IPS DF 6.9 (cell line): ENCODE data around the gene TOGARAM1.

Experiments used
- DNase-seq: peaks from one replicate; pipeline ENCODE4 v3.0.0-alpha.2; 2013; ENCODE audit warnings: low read depth, low spot score
- H3K27ac ChIP-seq: one replicate; pipeline ENCODE4 v1.5.1; 2013; ENCODE audit warnings: low read length, control low read depth
- H3K27me3 ChIP-seq: 2 replicates; pipeline ENCODE4 v1.6.1; 2013; ENCODE audit warnings: mild to moderate bottlenecking, low read length; ENCODE audit not compliant: control insufficient read depth, insufficient read depth
- H3K36me3 ChIP-seq: 2 replicates; pipeline ENCODE4 v1.6.1; 2013; ENCODE audit warnings: low read length; ENCODE audit not compliant: control insufficient read depth, insufficient read depth
- H3K4me1 ChIP-seq: 2 replicates; pipeline ENCODE4 v1.6.1; 2013; ENCODE audit warnings: low read length; ENCODE audit not compliant: control insufficient read depth, insufficient read depth
- H3K4me3 ChIP-seq: 2 replicates; pipeline ENCODE4 v1.5.1; 2013; ENCODE audit warnings: mild to moderate bottlenecking, low read length
- H3K9me3 ChIP-seq: 2 replicates; pipeline ENCODE4 v1.6.1; 2013; ENCODE audit warnings: low read length, inconsistent platforms; ENCODE audit not compliant: control insufficient read depth, insufficient read depth
- WGBS: extraction: QIAGEN DNeasy Blood & Tissue Kit; methylation state at CpG from one replicate; pipeline ENCODE4 v1.1.7; 2013; ENCODE audit warnings: mixed read lengths, missing lambda C conversion rate; ENCODE audit not compliant: insufficient read length, insufficient coverage; 5-methylcytosine and 5-hydroxymethylcytosine counted together

TOGARAM1 gene

DNA sequence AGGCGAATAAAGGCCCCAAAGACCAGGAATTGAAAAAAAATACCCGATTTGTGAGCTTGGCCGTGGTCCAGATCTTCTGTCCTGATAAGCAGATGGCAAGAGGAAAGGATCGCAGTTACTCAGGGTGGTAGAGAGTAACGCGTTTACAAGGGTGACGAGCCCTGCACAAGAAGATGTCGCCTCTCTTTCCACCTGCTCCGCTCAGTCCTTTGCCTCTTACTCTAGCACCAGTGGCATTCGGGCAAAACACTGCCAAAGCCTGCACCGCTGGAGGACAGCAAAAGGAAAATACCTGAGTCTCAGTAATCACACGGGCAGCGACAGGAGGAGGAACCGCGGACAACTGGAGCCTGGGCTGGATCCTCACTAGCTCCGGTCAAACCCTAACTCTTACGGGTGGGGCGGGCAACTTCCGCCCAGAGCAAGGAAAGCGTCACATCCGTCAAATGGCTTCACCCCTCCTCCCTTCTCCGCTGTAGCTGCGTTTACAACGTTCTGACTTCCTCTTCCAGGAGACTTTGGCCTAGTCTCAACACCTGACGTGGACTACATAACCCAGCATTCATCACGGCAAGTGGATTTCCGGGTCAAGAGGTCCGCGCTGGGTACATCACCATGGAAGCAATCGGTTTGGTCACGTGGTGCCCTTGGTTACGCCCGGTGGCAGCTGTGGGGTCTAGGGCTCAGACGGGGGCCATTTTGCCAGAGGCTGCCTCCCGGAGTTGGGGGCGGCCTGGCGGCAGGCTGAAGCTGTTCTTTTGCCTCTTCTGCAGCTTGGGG, at the start of gene TOGARAM1, which contains the start of gene KLHL28:
TOGARAM1 (plus strand) TSS at position 637 of the 780 bp plus-strand sequence. CDS start 232 bp downstream, outside the sequence.
KLHL28 (minus strand) TSS at position 394 of the 780 bp plus-strand sequence. CDS start 16,019 bp downstream, outside the sequence.
- Histone ChIP-seq H3K36me3 (no peaks in the 10 kb centered on the region), H3K4me1 (no peaks in the 10 kb centered on the region), H3K27me3 (no peaks in the 10 kb centered on the region), H3K4me3 (peak within 1 kb of the TSS; percentile 94), H3K9me3 (no peaks in the 10 kb centered on the region), H3K27ac (no peak within 1 kb of the TSS)
- DNase-seq = peak; percentile 100
- no CpG with 5 or more reads among the region's 37 CpGs for WGBS

DNA sequence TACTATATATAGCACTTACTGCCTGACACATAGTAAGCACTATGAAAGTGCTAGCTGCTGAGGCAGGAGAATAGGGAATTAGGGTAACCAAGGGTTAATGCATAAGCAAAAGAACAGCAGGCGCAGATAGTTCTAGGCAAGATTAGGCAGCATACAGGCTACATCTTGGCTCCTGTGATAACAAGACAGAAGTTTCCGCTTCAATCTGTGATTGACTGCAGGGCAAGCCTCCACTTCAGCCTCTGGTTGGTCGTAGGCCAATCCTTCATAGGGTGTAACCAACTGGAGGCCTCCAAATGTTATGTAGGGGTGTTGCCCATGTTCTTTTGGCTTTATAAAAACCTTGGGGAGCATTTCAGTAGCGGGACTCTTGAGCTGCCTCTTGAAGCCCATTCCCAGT, 47.1 kb upstream of the TOGARAM1 start:
- Histone ChIP-seq H3K4me1 (no peaks in the 10 kb centered on the region), H3K9me3 (no peaks in the 10 kb centered on the region), H3K4me3 (no peak overlapping the region), H3K27ac (no peak overlapping the region), H3K27me3 (no peaks in the 10 kb centered on the region), H3K36me3 (no peaks in the 10 kb centered on the region)
- DNase-seq = no peak
- no CpG with 5 or more reads among the region's 4 CpGs for WGBS

DNA sequence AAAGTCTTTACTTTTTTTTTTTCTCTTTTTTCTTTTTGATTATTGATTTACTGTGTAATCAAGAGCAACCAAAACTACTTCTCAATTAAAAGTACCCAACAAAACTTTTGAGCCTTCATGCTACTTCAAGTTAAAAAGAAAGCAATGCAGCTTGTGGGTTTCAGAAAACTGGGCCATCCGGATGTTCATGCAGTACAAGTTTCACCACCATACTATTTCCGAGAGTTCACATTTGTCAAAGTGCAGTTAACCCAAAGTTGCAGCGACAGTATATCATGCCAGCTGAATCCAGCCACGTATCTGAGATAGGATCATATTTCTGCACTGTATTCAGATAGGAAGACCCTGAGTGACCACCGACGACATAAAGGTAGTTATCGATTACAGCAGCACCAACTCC, 33.2 kb upstream of the TOGARAM1 start:
- Histone ChIP-seq H3K36me3 (no peaks in the 10 kb centered on the region), H3K9me3 (no peaks in the 10 kb centered on the region), H3K4me1 (no peaks in the 10 kb centered on the region), H3K4me3 (no peak overlapping the region), H3K27me3 (no peaks in the 10 kb centered on the region), H3K27ac (no peak overlapping the region)
- no peak for DNase-seq
- no CpG with 5 or more reads among the region's 7 CpGs for WGBS

DNA sequence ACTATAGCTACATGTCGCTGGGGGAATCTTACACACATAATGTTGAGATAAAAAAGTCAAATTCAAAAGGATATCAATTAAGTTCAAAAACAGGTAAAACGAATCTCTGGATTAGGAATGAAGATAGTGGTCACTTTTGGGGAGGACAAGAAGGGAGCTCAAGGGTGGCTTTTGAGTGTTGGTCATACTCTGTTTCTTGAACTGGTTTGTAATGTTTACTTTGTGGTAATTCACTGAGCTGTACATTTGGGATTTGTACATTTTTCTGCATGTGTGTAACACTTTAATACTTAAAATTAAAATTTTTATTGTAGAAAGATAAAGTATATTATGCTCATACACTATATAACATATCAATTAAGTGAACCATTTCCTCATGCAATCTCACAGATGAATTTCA, 26.8 kb upstream of the TOGARAM1 start:
- Histone ChIP-seq H3K36me3 (no peaks in the 10 kb centered on the region), H3K27me3 (no peaks in the 10 kb centered on the region), H3K27ac (no peak overlapping the region), H3K9me3 (no peaks in the 10 kb centered on the region), H3K4me1 (no peaks in the 10 kb centered on the region), H3K4me3 (no peak overlapping the region)
- no CpG with 5 or more reads among the region's 2 CpGs for WGBS
- DNase-seq = no peak

DNA sequence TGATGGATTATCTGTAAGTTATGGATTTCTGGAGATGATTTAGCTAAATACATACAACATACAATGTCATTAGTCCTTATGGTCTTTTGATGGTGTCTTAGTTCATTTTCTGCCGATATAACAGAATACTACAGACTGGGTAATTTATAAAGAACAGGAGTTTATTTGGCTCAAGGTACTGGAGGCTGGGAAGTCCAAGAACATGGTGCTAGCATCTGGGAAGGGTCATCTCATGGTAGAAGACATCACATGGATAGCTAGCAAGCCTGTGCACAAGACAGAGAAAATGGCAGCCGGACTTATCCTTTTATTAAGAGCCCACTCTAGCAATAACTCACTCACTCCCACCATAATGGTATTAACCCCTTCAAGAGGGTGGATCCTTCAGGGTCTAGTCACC, 24.4 kb upstream of the TOGARAM1 start:
- Histone ChIP-seq H3K4me1 (no peaks in the 10 kb centered on the region), H3K9me3 (no peaks in the 10 kb centered on the region), H3K4me3 (no peak overlapping the region), H3K27me3 (no peaks in the 10 kb centered on the region), H3K36me3 (no peaks in the 10 kb centered on the region), H3K27ac (no peak overlapping the region)
- WGBS = no CpG with 5 or more reads among the region's 2 CpGs
- no peak for DNase-seq

DNA sequence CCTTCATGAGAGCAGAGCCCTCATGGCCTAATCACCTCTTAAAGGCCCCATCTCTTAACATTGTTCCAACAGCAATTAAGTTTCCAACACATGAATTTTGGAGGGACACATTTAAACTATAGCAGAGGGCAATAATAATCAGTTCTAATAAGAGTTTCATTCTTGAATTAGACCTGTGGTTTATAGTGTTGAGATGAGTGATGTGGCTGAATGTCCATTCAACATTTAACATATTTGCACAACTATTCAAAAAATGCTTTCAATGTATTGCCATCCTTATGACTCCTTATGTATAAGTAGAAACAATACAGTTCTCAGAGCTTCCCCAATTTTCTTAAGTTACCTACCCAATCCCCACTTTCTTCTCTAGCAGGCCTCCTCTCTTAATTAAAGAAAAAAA, 21.8 kb upstream of the TOGARAM1 start:
- H3K27ac ChIP-seq = no peak overlapping the region
- no peaks in the 10 kb centered on the region for H3K27me3 ChIP-seq
- no peaks in the 10 kb centered on the region for H3K4me1 ChIP-seq
- no peak for DNase-seq
- H3K9me3 ChIP-seq = no peaks in the 10 kb centered on the region
- no peaks in the 10 kb centered on the region for H3K36me3 ChIP-seq
- H3K4me3 ChIP-seq = no peak overlapping the region

- no CpG with 5 or more reads among the region's 6 CpGs for WGBS
- no peaks in the 10 kb centered on the region for H3K36me3 ChIP-seq
These were observed 21.0 kb upstream of the TOGARAM1 start for GRCh38 chr14:44940944-44941343.

GRCh38 chr14:44941591-44941990, 20.4 kb upstream of the TOGARAM1 start:
- Histone ChIP-seq H3K27ac (no peak overlapping the region), H3K4me3 (no peak overlapping the region), H3K36me3 (no peaks in the 10 kb centered on the region), H3K4me1 (no peaks in the 10 kb centered on the region), H3K9me3 (no peaks in the 10 kb centered on the region), H3K27me3 (no peaks in the 10 kb centered on the region)
- no peak for DNase-seq
- no CpG with 5 or more reads among the region's 2 CpGs for WGBS

More at GRCh38 chr14:44940944-44941343, 21.0 kb upstream of the TOGARAM1 start:
- H3K9me3 ChIP-seq = no peaks in the 10 kb centered on the region
- no peak overlapping the region for H3K4me3 ChIP-seq
- no peaks in the 10 kb centered on the region for H3K27me3 ChIP-seq
- DNase-seq = no peak
- no peaks in the 10 kb centered on the region for H3K4me1 ChIP-seq
- H3K27ac ChIP-seq = no peak overlapping the region

DNA sequence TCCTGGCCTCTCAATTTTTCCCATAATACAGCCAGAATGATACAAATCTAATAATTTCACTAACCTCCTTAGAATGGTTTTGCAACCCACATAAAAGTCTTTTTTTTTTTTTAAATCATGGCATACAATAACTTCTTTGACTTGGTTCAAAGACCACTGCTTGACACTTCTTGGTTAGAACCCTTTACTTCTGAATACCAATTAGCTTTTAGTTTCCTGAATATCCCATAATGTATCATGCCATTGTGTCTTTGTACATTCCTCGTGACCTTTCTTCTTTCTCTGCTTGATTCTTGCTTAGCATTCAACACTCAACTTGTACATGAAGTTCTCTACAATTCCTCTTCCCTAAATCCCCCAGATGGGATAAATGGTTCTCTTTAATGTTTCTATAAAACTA, 19.6 kb upstream of the TOGARAM1 start:
- no peaks in the 10 kb centered on the region for H3K36me3 ChIP-seq
- H3K9me3 ChIP-seq = no peaks in the 10 kb centered on the region
- H3K4me1 ChIP-seq = no peaks in the 10 kb centered on the region
- H3K27me3 ChIP-seq = no peaks in the 10 kb centered on the region
- no peak overlapping the region for H3K4me3 ChIP-seq
- H3K27ac ChIP-seq = no peak overlapping the region
- no peak for DNase-seq
- WGBS = no CpG with 5 or more reads among the region's 1 CpG

DNA sequence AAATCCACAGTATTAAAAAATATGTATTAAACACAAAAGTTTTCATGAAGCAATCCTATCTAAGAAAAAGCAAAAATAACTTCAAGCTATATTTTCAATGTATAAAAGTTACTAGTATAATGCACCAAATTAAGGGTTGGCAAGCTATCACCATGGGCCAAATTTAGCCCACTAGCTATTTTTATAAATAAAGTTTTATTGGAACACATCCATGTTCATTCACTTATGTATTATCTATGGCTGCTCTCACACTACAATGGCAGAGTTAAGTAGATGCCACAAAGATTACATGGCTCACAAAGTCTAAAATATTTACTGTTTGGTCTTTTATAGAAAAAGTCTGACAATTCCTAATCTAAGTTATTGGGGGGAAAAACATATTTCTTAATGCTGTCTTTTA, 17.9 kb upstream of the TOGARAM1 start:
- H3K27ac ChIP-seq = no peak overlapping the region
- H3K9me3 ChIP-seq = no peaks in the 10 kb centered on the region
- DNase-seq = no peak
- no peaks in the 10 kb centered on the region for H3K36me3 ChIP-seq
- no peak overlapping the region for H3K4me3 ChIP-seq
- H3K27me3 ChIP-seq = no peaks in the 10 kb centered on the region
- H3K4me1 ChIP-seq = no peaks in the 10 kb centered on the region

- DNase-seq = no peak
- no peaks in the 10 kb centered on the region for H3K4me1 ChIP-seq
- no peaks in the 10 kb centered on the region for H3K9me3 ChIP-seq
- WGBS = no CpG with 5 or more reads among the region's 4 CpGs
- no peaks in the 10 kb centered on the region for H3K27me3 ChIP-seq
- no peaks in the 10 kb centered on the region for H3K36me3 ChIP-seq
- no peak overlapping the region for H3K4me3 ChIP-seq
- H3K27ac ChIP-seq = no peak overlapping the region
These were observed 16.7 kb upstream of the TOGARAM1 start for GRCh38 chr14:44945264-44945663.
